ENCODE data around the gene CLEC5A.

DNA sequence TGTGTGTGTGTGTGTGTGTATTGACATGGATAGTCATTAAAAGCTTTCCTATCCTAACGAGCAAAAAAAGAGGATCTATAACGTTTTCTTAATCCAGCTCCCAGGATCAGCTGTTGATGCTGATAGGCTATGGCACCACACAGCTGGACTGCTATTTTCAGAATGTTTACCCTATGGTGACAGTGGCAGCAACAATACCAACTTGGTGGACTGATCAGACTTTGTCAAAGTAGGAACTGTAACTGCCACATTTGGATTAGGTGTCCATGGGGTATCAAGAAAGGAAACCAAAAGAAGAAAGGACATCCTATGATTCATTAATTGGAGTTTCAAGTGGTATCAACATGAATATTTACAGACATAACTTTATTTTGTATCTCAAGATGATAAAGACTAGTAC lies 2.7 kb upstream of the CLEC5A start:
- TF ChIP-seq GABPA (IDR thresholded peaks at IDR 0.05; ENCODE audit: low read depth), result no peak
- TF ChIP-seq, protein P1, sequence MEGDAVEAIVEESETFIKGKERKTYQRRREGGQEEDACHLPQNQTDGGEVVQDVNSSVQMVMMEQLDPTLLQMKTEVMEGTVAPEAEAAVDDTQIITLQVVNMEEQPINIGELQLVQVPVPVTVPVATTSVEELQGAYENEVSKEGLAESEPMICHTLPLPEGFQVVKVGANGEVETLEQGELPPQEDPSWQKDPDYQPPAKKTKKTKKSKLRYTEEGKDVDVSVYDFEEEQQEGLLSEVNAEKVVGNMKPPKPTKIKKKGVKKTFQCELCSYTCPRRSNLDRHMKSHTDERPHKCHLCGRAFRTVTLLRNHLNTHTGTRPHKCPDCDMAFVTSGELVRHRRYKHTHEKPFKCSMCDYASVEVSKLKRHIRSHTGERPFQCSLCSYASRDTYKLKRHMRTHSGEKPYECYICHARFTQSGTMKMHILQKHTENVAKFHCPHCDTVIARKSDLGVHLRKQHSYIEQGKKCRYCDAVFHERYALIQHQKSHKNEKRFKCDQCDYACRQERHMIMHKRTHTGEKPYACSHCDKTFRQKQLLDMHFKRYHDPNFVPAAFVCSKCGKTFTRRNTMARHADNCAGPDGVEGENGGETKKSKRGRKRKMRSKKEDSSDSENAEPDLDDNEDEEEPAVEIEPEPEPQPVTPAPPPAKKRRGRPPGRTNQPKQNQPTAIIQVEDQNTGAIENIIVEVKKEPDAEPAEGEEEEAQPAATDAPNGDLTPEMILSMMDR (IDR thresholded peaks at IDR 0.05; ENCODE audit: insufficient read depth, low read length), result no peak
- TF ChIP-seq, protein P2, sequence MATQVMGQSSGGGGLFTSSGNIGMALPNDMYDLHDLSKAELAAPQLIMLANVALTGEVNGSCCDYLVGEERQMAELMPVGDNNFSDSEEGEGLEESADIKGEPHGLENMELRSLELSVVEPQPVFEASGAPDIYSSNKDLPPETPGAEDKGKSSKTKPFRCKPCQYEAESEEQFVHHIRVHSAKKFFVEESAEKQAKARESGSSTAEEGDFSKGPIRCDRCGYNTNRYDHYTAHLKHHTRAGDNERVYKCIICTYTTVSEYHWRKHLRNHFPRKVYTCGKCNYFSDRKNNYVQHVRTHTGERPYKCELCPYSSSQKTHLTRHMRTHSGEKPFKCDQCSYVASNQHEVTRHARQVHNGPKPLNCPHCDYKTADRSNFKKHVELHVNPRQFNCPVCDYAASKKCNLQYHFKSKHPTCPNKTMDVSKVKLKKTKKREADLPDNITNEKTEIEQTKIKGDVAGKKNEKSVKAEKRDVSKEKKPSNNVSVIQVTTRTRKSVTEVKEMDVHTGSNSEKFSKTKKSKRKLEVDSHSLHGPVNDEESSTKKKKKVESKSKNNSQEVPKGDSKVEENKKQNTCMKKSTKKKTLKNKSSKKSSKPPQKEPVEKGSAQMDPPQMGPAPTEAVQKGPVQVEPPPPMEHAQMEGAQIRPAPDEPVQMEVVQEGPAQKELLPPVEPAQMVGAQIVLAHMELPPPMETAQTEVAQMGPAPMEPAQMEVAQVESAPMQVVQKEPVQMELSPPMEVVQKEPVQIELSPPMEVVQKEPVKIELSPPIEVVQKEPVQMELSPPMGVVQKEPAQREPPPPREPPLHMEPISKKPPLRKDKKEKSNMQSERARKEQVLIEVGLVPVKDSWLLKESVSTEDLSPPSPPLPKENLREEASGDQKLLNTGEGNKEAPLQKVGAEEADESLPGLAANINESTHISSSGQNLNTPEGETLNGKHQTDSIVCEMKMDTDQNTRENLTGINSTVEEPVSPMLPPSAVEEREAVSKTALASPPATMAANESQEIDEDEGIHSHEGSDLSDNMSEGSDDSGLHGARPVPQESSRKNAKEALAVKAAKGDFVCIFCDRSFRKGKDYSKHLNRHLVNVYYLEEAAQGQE (IDR thresholded peaks at IDR 0.05; ENCODE audit: insufficient replicate concordance, low read depth), result no peak
- no peak for TF ChIP-seq POLR2AphosphoS5 (IDR thresholded peaks at IDR 0.05; ENCODE audit: low read depth)
- TF ChIP-seq SPI1 (IDR thresholded peaks at IDR 0.05; ENCODE audit: borderline replicate concordance, low read depth), result no peak

All from HL-60 (cell line).